HL-60 (cell line): ENCODE results near the gene FNDC3B.

Source experiments
- POLR2AphosphoS5 ChIP-seq: IDR thresholded peaks from 2 replicates; pipeline ENCODE4 v1.6.1; 2012; ENCODE audit warnings: low read depth
- TF ChIP-seq, protein P1 (sequence below): IDR thresholded peaks from one replicate; pipeline ENCODE4 v1.5.1; 2011; ENCODE audit warnings: low read length, control low read depth, inconsistent platforms; ENCODE audit not compliant: insufficient read depth

DNA sequence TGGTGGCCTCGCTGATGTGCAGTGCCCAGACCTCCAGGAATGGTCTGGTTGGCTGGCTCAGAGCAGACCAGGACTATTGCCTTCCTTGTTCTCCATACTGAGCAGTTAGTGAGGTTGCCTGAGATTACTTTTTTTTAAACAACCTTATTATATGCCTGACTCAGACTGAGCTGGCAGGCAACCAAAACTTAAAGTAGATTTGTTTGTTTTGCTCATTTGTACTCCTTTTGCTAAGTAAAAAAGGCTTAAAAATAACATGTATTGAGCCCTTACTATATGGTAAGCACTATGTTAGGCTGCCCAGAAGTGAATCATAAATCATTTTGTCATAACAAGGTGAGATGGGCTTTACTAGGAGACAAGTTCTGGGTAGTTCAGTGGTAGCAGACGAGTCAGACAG lies 316.5 kb downstream of the FNDC3B start:
- TF ChIP-seq, protein P1, sequence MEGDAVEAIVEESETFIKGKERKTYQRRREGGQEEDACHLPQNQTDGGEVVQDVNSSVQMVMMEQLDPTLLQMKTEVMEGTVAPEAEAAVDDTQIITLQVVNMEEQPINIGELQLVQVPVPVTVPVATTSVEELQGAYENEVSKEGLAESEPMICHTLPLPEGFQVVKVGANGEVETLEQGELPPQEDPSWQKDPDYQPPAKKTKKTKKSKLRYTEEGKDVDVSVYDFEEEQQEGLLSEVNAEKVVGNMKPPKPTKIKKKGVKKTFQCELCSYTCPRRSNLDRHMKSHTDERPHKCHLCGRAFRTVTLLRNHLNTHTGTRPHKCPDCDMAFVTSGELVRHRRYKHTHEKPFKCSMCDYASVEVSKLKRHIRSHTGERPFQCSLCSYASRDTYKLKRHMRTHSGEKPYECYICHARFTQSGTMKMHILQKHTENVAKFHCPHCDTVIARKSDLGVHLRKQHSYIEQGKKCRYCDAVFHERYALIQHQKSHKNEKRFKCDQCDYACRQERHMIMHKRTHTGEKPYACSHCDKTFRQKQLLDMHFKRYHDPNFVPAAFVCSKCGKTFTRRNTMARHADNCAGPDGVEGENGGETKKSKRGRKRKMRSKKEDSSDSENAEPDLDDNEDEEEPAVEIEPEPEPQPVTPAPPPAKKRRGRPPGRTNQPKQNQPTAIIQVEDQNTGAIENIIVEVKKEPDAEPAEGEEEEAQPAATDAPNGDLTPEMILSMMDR = no peak
- TF ChIP-seq POLR2AphosphoS5 = no peak
